ENCODE results near the gene ILF2. TPM values are rescaled to one million over a fixed set of nuclear protein-coding genes. Genes with fewer than 3 reads are reported as not detected.

ILF2 gene
- total RNA-seq, 4 donors from 2014 or later: 43.6 to 102 (median 64.7) TPM

DNA sequence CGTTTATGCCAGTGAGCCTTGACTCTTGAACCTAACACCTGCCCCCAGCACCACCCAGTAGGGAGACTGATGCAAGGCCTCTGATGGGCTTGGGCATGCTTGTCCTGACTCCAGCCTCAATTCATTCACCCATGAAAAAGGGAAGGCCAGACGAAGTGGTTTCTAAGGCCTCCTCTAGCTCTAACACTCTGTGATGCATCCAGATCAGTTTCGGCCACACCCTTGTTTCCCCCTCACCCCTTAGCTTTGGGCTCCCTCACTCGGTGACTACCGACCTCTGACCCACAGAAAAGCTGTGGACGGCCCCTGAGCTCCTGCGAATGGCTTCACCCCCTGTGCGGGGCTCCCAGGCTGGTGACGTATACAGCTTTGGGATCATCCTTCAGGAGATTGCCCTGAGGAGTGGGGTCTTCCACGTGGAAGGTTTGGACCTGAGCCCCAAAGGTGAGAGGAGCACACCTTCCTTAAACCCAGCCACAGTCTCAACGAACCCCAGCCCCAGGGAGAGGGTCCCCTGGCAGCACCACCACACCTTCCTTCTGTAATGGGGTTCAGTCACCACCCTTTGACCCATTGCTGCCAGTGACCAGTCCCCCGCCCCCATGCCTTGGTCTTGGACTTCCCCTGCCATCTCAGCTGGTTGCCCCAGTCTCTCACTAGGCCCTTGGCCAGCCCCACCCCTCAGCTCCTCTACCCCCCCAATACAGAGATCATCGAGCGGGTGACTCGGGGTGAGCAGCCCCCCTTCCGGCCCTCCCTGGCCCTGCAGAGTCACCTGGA is 16.7 kb upstream of the ILF2 start:
- Histone ChIP-seq H3K27ac (replicated peaks in 1 of 4) (no peak overlapping the region), H3K36me3 (peaks cover 0 to 76% (median 53%) of the 10 kb centered on the region in 4 donors), H3K4me3 (no peak overlapping the region), H3K9me3 (no peaks in the 10 kb centered on the region), H3K4me1 (peaks cover 0 to 4% (median 2%) of the 10 kb centered on the region in 4 donors), H3K27me3 (no peaks in the 10 kb centered on the region)
- no peak for DNase-seq (ENCODE audit: extremely low spot score)
- intact Hi-C loops (cut with DNase I): no loop called here
- TF ChIP-seq POLR2A (IDR thresholded peaks at IDR 0.05; ENCODE audit: low read depth): no peak
- TF ChIP-seq EP300 (IDR thresholded peaks at IDR 0.05): no peak
- no peak for TF ChIP-seq POLR2AphosphoS5 (IDR thresholded peaks at IDR 0.05)
- WGBS: 79% methylated on average over 12 of the region's 16 CpGs

DNA sequence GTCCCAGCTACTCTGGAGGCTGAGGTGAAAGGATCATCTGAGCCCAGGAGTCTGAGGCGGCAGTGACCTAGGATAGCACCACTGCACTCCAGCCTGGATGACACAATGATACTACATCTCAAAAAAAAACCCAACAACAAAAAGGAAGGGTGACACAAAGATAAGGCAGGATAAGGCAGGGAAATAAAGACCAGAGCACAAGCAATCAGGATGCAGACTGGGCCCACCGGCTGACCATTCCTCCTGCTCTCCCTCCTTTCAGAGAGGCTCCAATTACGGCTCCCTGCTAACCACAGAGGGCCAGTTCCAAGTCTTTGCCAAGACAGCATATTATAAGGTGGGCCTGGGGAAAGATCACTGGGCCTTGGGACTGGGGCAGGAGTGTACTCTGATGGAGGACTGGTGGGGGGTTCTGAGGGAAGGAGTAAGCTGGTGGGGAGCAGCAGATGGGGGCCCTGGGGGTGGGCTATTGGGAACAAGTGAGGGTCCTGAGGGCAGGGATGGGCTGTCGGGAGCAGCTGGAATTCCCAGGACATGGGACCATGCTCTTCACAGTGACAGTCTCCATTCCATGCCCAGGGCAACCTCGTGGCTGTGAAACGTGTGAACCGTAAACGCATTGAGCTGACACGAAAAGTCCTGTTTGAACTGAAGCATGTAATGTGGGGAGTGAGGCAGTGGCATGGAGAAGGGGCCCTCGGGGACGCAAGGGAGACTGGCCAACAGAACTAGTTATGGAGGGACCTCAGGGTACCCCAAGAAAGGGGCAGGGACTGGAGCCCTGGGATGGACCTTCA is 14.9 kb upstream of the ILF2 start:
- Histone ChIP-seq H3K9me3 (no peaks in the 10 kb centered on the region), H3K36me3 (peaks cover 0 to 83% (median 58%) of the 10 kb centered on the region in 4 donors), H3K27ac (replicated peaks in 1 of 4) (no peak overlapping the region), H3K4me3 (no peak overlapping the region), H3K27me3 (peaks cover 0 to 3% (median 0%) of the 10 kb centered on the region in 4 donors), H3K4me1 (peaks cover 0 to 7% (median 2%) of the 10 kb centered on the region in 4 donors)
- no peak for DNase-seq (ENCODE audit: extremely low spot score)
- WGBS: 84% methylated on average over 11 of the region's 11 CpGs
- TF ChIP-seq EP300 (IDR thresholded peaks at IDR 0.05): no peak
- TF ChIP-seq POLR2AphosphoS5 (IDR thresholded peaks at IDR 0.05): no peak
- TF ChIP-seq, protein P1, sequence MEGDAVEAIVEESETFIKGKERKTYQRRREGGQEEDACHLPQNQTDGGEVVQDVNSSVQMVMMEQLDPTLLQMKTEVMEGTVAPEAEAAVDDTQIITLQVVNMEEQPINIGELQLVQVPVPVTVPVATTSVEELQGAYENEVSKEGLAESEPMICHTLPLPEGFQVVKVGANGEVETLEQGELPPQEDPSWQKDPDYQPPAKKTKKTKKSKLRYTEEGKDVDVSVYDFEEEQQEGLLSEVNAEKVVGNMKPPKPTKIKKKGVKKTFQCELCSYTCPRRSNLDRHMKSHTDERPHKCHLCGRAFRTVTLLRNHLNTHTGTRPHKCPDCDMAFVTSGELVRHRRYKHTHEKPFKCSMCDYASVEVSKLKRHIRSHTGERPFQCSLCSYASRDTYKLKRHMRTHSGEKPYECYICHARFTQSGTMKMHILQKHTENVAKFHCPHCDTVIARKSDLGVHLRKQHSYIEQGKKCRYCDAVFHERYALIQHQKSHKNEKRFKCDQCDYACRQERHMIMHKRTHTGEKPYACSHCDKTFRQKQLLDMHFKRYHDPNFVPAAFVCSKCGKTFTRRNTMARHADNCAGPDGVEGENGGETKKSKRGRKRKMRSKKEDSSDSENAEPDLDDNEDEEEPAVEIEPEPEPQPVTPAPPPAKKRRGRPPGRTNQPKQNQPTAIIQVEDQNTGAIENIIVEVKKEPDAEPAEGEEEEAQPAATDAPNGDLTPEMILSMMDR (IDR thresholded peaks at IDR 0.05): no peak
- TF ChIP-seq POLR2A (IDR thresholded peaks at IDR 0.05; ENCODE audit: low read depth): no peak
- intact Hi-C loops (cut with DNase I): no loop called here

DNA sequence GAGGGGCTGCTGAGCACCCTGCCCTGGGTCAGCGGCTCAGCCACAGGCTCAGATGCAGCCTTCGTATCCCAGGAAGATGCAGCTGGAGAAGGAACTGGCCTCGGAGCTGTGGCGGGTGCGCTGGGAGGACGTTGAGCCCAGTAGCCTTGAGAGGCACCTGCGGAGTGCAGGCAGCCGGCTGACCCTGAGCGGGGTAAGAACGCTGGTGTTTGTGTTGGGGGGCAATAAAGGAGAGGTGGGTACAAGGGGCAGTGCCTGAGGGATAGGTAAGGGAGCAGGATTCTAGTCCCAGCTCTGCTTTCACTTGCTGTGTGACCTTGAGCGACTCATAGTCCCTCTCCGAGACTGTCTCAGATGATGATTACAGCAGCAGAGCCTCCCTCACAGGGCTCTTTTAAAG is 14.1 kb upstream of the ILF2 start:
- Histone ChIP-seq H3K4me1 (peaks cover 0 to 14% (median 9%) of the 10 kb centered on the region in 4 donors), H3K36me3 (peaks cover 0 to 80% (median 54%) of the 10 kb centered on the region in 4 donors), H3K27ac (replicated peaks in 1 of 4) (no peak overlapping the region), H3K27me3 (peaks cover 0 to 12% (median 0%) of the 10 kb centered on the region in 4 donors), H3K9me3 (no peaks in the 10 kb centered on the region), H3K4me3 (no peak overlapping the region)
- DNase-seq (ENCODE audit: extremely low spot score): no peak
- 94% methylated on average over 12 of the region's 12 CpGs for WGBS
- no peak for TF ChIP-seq POLR2A (IDR thresholded peaks at IDR 0.05; ENCODE audit: low read depth)
- no peak for TF ChIP-seq POLR2AphosphoS5 (IDR thresholded peaks at IDR 0.05)
- intact Hi-C loops (cut with DNase I): no loop called here

DNA sequence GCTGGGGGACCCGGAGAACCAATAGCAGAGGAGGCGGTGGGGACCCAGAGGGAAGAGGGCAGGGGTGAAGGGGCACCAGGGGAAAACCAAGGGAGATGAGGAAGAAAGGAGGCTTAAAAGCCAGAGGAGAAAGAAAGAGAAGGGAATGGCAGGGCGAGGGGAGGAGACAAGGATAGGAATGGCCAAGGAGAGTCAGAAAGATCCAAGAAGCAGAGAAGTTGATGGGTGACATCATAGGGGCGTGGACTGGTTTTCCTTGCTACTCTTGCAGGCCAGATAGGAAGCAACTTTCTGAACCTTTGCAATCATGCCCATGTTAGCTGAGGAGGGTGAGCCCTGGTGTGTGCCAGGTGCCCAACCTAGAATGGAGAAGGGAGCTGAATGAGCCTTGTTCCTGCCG is 13.1 kb upstream of the ILF2 start:
- peaks cover 7 to 24% (median 19%) of the 10 kb centered on the region in 4 donors for H3K4me1 ChIP-seq
- TF ChIP-seq, protein P1 (IDR thresholded peaks at IDR 0.05): no peak
- TF ChIP-seq POLR2A (IDR thresholded peaks at IDR 0.05; ENCODE audit: low read depth) (no peak), POLR2AphosphoS5 (IDR thresholded peaks at IDR 0.05) (peak in 1 of 2 donors; percentile 23), EP300 (IDR thresholded peaks at IDR 0.05) (no peak)
- no peaks in the 10 kb centered on the region for H3K9me3 ChIP-seq
- intact Hi-C loops (cut with DNase I): no loop called here
- 84% methylated on average over 5 of the region's 5 CpGs for WGBS
- no peak for DNase-seq (ENCODE audit: extremely low spot score)
- peaks cover 0 to 22% (median 5%) of the 10 kb centered on the region in 4 donors for H3K27me3 ChIP-seq
- no peak overlapping the region for H3K4me3 ChIP-seq
- no peak overlapping the region for H3K27ac ChIP-seq (replicated peaks in 1 of 4)
- peaks cover 0 to 70% (median 44%) of the 10 kb centered on the region in 4 donors for H3K36me3 ChIP-seq

DNA sequence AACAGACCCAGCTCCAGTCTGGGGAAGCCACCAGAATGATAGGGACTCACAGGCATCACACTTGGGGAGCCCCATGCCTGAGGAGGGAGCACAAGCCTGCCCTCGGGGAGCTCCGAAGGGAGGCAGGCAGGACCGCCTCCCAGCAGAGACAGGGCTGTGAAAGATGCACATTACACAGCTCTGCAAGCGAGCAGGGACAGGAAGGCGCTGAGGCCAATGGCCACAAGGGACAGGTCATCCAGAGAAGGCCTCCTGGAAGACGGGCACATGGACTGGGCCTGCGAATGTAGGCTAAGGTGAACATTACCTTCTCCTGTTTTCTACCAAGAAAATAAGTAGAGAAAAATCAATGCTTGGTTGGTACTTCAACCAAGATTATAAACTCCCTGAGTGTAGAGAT is 11.9 kb upstream of the ILF2 start:
- no peak for DNase-seq (ENCODE audit: extremely low spot score)
- Histone ChIP-seq H3K4me1 (peaks cover 18 to 36% (median 30%) of the 10 kb centered on the region in 4 donors), H3K9me3 (no peaks in the 10 kb centered on the region), H3K27me3 (peaks cover 0 to 29% (median 5%) of the 10 kb centered on the region in 4 donors), H3K4me3 (no peak overlapping the region), H3K27ac (replicated peaks in 1 of 4) (no peak overlapping the region), H3K36me3 (peaks cover 0 to 59% (median 35%) of the 10 kb centered on the region in 4 donors)
- intact Hi-C loops (cut with DNase I): no loop called here
- TF ChIP-seq EP300 (IDR thresholded peaks at IDR 0.05): no peak
- no peak for TF ChIP-seq POLR2AphosphoS5 (IDR thresholded peaks at IDR 0.05)
- TF ChIP-seq, protein P1 (IDR thresholded peaks at IDR 0.05): no peak
- WGBS: 90% methylated on average over 7 of the region's 7 CpGs

All from esophagus muscularis mucosa (tissue), 4 donors.